GM12865 (cell line): ENCODE data around the gene NAV3.
A peak's percentile ranks its signal among the peaks of the same experiment; 100 is the strongest.

Source experiments
- DNase-seq: peaks from one replicate; pipeline ENCODE4 v3.0.0; 2010; ENCODE audit warnings: low read depth
- H3K4me3 ChIP-seq: 2 replicates; pipeline ENCODE4 v1.5.1; 2011; ENCODE audit warnings: mild to moderate bottlenecking, low read depth, low read length, control low read depth
- CTCF ChIP-seq: IDR thresholded peaks from 2 replicates; pipeline ENCODE4 v1.5.1; 2011; ENCODE audit warnings: low read length, control low read depth, low read depth, inconsistent platforms; ENCODE audit not compliant: insufficient read depth; ENCODE audit errors: missing control alignments

The NAV3 gene

GRCh38 chr12:78002878-78003277 lies 172.2 kb downstream of the NAV3 start:
- DNase-seq: no peak
- no peak overlapping the region for H3K4me3 ChIP-seq
- TF ChIP-seq CTCF: no peak

GRCh38 chr12:78004249-78005093 lies 173.8 kb downstream of the NAV3 start:
- no peak overlapping the region for H3K4me3 ChIP-seq
- no peak for TF ChIP-seq CTCF
- no peak for DNase-seq

GRCh38 chr12:78005094-78005492 lies 174.4 kb downstream of the NAV3 start:
- no peak for TF ChIP-seq CTCF
- DNase-seq: no peak
- H3K4me3 ChIP-seq: no peak overlapping the region

- TF ChIP-seq CTCF: no peak
- DNase-seq: no peak
Observed at GRCh38 chr12:78007173-78007572, 176.5 kb downstream of the NAV3 start.

GRCh38 chr12:78009031-78009430 lies 178.3 kb downstream of the NAV3 start:
- H3K4me3 ChIP-seq: no peak overlapping the region
- DNase-seq: peak; percentile 9
- no peak for TF ChIP-seq CTCF

More at GRCh38 chr12:78007173-78007572, 176.5 kb downstream of the NAV3 start:
- no peak overlapping the region for H3K4me3 ChIP-seq

- no peak for DNase-seq
- TF ChIP-seq CTCF: no peak
- H3K4me3 ChIP-seq: no peak overlapping the region
Observed at GRCh38 chr12:78018171-78018910, 187.6 kb downstream of the NAV3 start.
